Ascending aorta (tissue), 2 donors: ENCODE measurements around the gene MAP7. TPM values are rescaled to one million over a fixed set of nuclear protein-coding genes. Genes with fewer than 3 reads are reported as not detected.
"Not testable (repeated sequence)": the region's sequence is repeated elsewhere in the genome, so short reads cannot be mapped to it uniquely, and the experiment has no call there.

Experiments used
- DNase-seq, 2 donors: peaks; one replicate each; pipeline ENCODE4 v3.0.0-alpha.2; 2019; ENCODE audit warnings: low spot score in 2 of 2
- H3K27ac ChIP-seq, 2 donors: fragments of 200-600 bp; sonication (generic); one replicate each; pipeline ENCODE4 v1.5.1; 2016 to 2017; ENCODE audit warnings: mild to moderate bottlenecking in 1 of 2
- H3K27me3 ChIP-seq: fragments of 200-600 bp; sonication (generic); one replicate; pipeline ENCODE4 v1.5.1; 2017
- H3K36me3 ChIP-seq, 2 donors: fragments of 200-600 bp; sonication (generic); one replicate each; pipeline ENCODE4 v1.5.1; 2016
- H3K4me1 ChIP-seq, 2 donors: fragments of 200-600 bp; sonication (generic); one replicate each; pipeline ENCODE4 v1.5.1; 2016 to 2017; ENCODE audit warnings: mild to moderate bottlenecking in 1 of 2
- H3K4me3 ChIP-seq, 2 donors: fragments of 200-600 bp; sonication (generic); one replicate each; pipeline ENCODE4 v1.5.1; 2016 to 2017; ENCODE audit warnings: mild to moderate bottlenecking in 1 of 2
- H3K9me3 ChIP-seq, 2 donors: fragments of 200-600 bp; sonication (generic); one replicate each; pipeline ENCODE4 v1.5.1; 2016
- intact Hi-C: fragments of 100-400 bp; cut with DNase I; formaldehyde crosslinking; loops from one replicate; pipeline ENCODE4 v1.15.1; 2023
- total RNA-seq: library from RNA; depleted of rRNA; stranded (reverse); fragments of >200 nt; gene quantifications from one replicate; pipeline ENCODE4 v1.1.0, GENCODE V29; 2016
- TF ChIP-seq, protein P1 (sequence below), 3 experiments: fragments of 200-600 bp in 2 of 3; fragments of 450-650 bp in 1 of 3; sonication (generic) in 2 of 3; IDR thresholded peaks; one replicate each; pipeline ENCODE4 v1.5.1; 2016 to 2019; ENCODE audit warnings: antibody characterized with exemption in 3 of 3, mild to moderate bottlenecking in 1 of 3, moderate library complexity in 1 of 3

MAP7 gene
- total RNA-seq, 1 donor from 2014 or later = not detected

DNA sequence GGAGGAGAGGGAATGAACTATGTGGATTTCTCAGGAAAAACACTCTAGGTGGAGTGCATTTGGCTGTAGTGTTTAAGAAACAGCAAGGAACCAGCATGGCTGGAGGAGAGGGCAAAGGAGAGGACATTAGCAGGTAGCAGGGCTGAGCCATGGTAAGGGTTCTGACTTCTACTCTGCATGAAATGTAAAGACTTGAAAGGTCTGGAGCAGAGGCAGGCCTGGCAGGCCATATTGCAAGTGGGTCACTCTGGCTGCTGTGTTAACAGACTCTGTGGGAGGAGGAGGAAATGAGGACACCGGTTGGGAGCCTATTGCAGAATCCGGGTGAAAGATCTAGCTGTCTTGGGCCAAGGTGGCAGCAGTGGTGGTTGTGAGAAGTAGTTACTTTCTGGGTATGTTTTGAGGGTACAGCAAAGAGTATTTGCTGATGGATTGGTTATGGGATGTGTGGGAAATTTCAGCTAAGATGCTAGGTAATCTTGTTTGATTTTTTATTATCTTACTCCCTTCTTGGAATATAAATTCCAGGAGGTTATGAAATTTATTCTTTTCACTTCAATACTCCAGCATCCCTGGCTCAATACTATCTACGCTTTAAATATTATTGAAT is 144.7 kb downstream of the MAP7 start:
- H3K9me3 ChIP-seq = no peaks in the 10 kb centered on the region
- no peak overlapping the region for H3K4me3 ChIP-seq
- no peaks in the 10 kb centered on the region for H3K27me3 ChIP-seq
- intact Hi-C loops = no loop called here
- H3K4me1 ChIP-seq = peaks cover 0 to 2% of the 10 kb centered on the region in 2 donors
- H3K27ac ChIP-seq = no peak overlapping the region
- no peaks in the 10 kb centered on the region for H3K36me3 ChIP-seq
- no peak for DNase-seq
- TF ChIP-seq, protein P1, sequence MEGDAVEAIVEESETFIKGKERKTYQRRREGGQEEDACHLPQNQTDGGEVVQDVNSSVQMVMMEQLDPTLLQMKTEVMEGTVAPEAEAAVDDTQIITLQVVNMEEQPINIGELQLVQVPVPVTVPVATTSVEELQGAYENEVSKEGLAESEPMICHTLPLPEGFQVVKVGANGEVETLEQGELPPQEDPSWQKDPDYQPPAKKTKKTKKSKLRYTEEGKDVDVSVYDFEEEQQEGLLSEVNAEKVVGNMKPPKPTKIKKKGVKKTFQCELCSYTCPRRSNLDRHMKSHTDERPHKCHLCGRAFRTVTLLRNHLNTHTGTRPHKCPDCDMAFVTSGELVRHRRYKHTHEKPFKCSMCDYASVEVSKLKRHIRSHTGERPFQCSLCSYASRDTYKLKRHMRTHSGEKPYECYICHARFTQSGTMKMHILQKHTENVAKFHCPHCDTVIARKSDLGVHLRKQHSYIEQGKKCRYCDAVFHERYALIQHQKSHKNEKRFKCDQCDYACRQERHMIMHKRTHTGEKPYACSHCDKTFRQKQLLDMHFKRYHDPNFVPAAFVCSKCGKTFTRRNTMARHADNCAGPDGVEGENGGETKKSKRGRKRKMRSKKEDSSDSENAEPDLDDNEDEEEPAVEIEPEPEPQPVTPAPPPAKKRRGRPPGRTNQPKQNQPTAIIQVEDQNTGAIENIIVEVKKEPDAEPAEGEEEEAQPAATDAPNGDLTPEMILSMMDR (IDR thresholded peaks at IDR 0.05) = no peak

DNA sequence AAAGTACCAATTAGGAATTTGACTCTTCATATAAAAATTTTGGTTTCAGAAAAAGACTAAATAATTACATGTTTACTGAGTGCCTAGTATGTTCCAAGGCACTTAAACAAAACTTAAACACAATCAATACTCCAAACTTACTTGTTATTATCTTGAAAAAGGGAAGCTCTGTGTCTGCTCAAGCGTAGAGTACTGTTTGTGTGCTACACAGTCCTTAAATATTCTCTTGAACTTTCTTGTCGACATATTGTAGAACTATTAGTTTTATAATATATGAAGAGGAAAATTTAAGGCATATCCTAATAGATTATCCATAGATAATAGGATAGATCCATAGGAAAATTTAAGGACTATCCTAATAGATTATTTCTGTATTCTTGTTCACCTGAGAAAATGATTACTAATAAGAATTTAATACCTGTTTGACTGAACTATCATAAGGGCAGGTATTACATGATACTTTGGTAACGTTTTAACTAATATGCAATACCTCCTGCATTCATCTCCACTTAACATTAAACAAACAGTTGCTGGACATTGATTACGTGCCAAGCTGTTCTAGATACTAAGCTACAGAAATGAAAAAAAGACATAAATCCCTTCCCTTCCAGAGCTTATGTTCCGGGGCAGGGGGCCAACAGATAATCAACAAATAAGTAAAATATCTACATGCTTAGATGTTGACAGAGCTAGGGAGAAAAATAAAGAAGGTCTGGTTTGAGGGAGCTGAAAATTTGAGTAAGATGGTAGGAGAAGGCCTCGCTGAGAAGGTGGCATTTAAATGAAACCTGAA is 145.4 kb downstream of the MAP7 start:
- H3K4me1 ChIP-seq = no peaks in the 10 kb centered on the region
- TF ChIP-seq, protein P1 (IDR thresholded peaks at IDR 0.05) = no peak
- H3K4me3 ChIP-seq = no peak overlapping the region
- no peaks in the 10 kb centered on the region for H3K36me3 ChIP-seq
- no peaks in the 10 kb centered on the region for H3K9me3 ChIP-seq
- DNase-seq = no peak
- intact Hi-C loops = no loop called here
- no peaks in the 10 kb centered on the region for H3K27me3 ChIP-seq
- H3K27ac ChIP-seq = no peak overlapping the region

DNA sequence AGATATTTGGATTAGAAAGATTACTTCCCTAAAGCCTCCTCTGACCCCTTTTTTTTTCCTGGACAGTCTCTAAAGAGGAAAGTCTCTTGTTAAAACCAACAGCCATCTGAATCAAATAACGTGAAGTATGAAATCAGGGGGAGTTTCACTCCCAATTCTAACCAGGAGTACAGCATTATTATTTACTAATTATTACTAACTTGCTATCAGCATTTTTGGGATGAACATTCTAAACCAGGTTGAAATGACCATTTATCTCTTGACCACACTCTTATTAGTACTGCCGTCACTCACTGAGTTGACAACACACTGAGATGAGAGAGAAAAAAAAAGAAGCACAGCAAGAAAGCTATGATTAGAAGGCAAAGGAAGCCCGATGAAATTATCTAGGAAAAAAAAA is 146.2 kb downstream of the MAP7 start:
- no peak overlapping the region for H3K27ac ChIP-seq

DNA sequence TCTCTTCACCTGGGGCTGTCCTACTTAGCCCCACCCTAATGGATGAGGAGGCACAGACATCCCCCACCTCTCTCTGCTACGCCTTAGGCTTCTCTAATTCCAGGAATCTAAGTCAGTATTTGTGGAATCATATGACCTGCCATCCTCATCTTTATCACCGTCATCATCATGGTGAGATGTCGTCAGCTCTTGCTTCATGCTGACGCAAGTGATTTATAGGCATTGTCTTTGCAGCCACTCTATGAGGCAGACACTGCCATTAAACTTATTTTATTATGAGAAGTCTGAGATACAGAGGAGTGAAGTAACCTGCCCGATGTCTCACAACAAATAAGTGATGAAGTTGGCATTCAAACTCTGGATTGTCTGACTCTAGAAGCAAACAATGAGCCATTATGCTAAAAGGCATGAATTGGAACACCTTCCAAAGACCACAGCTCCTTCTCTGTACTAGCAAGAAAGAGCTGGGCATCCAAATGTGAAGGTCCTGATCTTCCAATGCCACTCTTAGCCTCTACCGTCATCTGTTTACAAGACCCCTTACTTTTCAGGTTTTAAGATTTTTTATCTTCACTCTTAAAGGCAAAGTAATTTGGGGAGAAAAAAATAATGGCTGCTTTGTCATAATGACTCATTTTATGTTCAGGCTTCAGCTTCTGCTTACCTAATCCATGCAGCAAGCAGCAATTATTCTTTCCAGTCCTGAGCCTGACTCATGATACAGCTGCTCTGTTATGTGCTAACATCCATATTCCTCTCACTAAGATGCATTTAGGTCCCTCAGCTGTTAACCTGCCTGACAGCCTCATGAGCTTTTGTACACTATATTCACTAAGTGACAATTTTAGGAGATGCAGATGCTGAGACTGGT is 146.9 kb downstream of the MAP7 start:
- Histone ChIP-seq H3K9me3 (no peaks in the 10 kb centered on the region), H3K4me1 (no peaks in the 10 kb centered on the region), H3K4me3 (no peak overlapping the region), H3K27ac (no peak overlapping the region), H3K36me3 (no peaks in the 10 kb centered on the region), H3K27me3 (no peaks in the 10 kb centered on the region)
- TF ChIP-seq, protein P1 (IDR thresholded peaks at IDR 0.05) = no peak
- DNase-seq = no peak
- intact Hi-C loops = no loop called here

More for the DNA sequence above, 146.2 kb downstream of the MAP7 start:
- intact Hi-C loops = no loop called here
- Histone ChIP-seq H3K4me1 (no peaks in the 10 kb centered on the region), H3K9me3 (no peaks in the 10 kb centered on the region), H3K4me3 (no peak overlapping the region), H3K36me3 (no peaks in the 10 kb centered on the region), H3K27me3 (no peaks in the 10 kb centered on the region)
- TF ChIP-seq, protein P1 (IDR thresholded peaks at IDR 0.05) = no peak
- no peak for DNase-seq

DNA sequence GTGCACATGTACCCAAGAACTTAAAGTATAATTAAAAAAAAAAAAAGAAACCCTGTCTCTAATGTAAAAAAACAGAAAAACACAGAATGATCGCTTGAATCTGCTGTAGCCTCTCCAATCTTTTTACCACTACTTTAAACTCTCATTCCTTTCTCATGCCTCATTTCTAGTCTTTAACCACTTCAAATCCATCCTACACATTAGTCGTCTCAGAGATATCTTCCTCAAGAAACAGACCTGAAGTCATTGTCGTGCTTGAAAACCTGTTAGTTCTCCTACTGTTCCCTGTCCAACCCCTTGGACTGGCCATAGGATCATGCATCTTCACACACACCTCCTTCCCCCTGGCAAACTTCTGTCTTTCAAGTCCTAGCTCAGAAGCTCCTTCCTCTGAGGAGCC is 148.5 kb downstream of the MAP7 start:
- no peaks in the 10 kb centered on the region for H3K4me1 ChIP-seq
- TF ChIP-seq, protein P1 (IDR thresholded peaks at IDR 0.05) = no peak

DNA sequence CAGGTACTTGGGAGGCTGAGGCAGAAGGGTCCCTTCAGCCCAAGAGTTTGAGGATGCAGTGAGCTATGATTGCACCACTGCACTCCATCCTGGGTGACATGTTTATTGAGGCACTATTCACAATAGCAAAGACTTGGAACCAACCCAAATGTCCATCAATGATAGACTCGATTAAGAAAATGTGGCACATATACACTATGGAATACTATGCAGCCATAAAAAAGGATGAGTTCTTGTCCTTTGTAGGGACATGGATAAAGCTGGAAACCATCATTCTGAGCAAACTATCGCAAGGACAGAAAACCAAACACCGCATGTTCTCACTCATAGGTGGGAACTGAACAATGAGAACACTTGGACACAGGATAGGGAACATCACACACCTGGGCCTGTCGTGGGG is 149.0 kb downstream of the MAP7 start:
- DNase-seq = not testable (repeated sequence)

More for the DNA sequence above, 148.5 kb downstream of the MAP7 start:
- no peak for DNase-seq
- intact Hi-C loops = no loop called here
- Histone ChIP-seq H3K9me3 (no peaks in the 10 kb centered on the region), H3K4me3 (no peak overlapping the region), H3K36me3 (no peaks in the 10 kb centered on the region), H3K27ac (no peak overlapping the region), H3K27me3 (no peaks in the 10 kb centered on the region)

More for the DNA sequence above, 149.0 kb downstream of the MAP7 start:
- intact Hi-C loops, H3K4me1 ChIP-seq, H3K27ac ChIP-seq, H3K27me3 ChIP-seq, H3K36me3 ChIP-seq, H3K4me3 ChIP-seq, H3K9me3 ChIP-seq: not testable (repeated sequence)
